Right atrium auricular region (tissue), 2 donors: Measurements from ENCODE around the gene B4GALT4. TPM values are rescaled to one million over a fixed set of nuclear protein-coding genes. Genes with fewer than 3 reads are reported as not detected.

ENCODE experiments used
- DNase-seq: peaks from one replicate; pipeline ENCODE4 v3.0.0-alpha.2; 2019; ENCODE audit warnings: low spot score
- H3K27ac ChIP-seq, 2 donors: fragments of 200-600 bp; sonication (generic); 1 replicate in 1 of 2; 2 replicates in 1 of 2; pipeline ENCODE4 v1.5.1; 2016 to 2019
- H3K27me3 ChIP-seq, 2 donors: fragments of 200-600 bp; sonication (generic); one replicate each; pipeline versions ENCODE4 v1.5.1 to v1.6.0; 2017 to 2019
- H3K36me3 ChIP-seq: fragments of 200-600 bp; sonication (generic); one replicate; pipeline ENCODE4 v1.5.1; 2016
- H3K4me1 ChIP-seq, 2 donors: fragments of 200-600 bp; sonication (generic); one replicate each; pipeline versions ENCODE4 v1.5.1 to v1.6.0; 2017 to 2019
- H3K4me3 ChIP-seq, 2 donors: fragments of 200-600 bp; sonication (generic); 1 replicate in 1 of 2; 2 replicates in 1 of 2; pipeline ENCODE4 v1.5.1; 2017 to 2019; ENCODE audit warnings: mild to moderate bottlenecking in 1 of 2, moderate library complexity in 1 of 2
- H3K9me3 ChIP-seq, 2 donors: fragments of 200-600 bp; sonication (generic); one replicate each; pipeline ENCODE4 v1.5.1; 2019
- total RNA-seq, 2 donors: library from RNA; depleted of rRNA; stranded (reverse); fragments of >200 nt; gene quantifications; one replicate each; pipeline ENCODE4 v1.1.0, GENCODE V29; 2016
- TF ChIP-seq, protein P1 (sequence below), 2 donors: fragments of 200-600 bp; sonication (generic); IDR thresholded peaks; one replicate each; pipeline ENCODE4 v1.5.1; 2019; ENCODE audit warnings: antibody characterized with exemption in 2 of 2

The B4GALT4 gene
- total RNA-seq, 2 donors from 2014 or later: 15.6 to 16.4 TPM

DNA sequence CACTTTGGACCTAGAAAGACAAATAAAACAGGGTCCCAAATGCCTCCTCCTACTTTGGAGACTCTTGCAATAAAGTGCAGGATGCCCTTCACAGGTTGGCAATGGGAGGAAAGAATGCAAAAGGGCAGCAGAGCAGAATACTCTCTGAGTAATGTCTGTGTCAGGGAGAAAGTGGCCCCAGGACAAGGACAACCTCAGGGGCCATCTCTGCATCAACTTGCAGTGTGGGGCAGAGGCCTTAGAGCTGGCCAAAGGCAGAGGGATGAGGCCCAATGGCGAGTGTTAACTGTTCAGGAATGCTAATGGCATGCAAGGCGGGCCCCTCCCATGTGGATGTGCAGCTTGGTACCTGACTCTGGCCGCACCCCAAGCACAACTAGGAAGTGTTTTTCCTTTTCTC lies 58.9 kb downstream of the B4GALT4 start:
- no peak overlapping the region for H3K27ac ChIP-seq
- no peaks in the 10 kb centered on the region for H3K9me3 ChIP-seq
- H3K36me3 ChIP-seq: no peaks in the 10 kb centered on the region
- no peak overlapping the region for H3K4me3 ChIP-seq
- no peaks in the 10 kb centered on the region for H3K4me1 ChIP-seq
- TF ChIP-seq, protein P1, sequence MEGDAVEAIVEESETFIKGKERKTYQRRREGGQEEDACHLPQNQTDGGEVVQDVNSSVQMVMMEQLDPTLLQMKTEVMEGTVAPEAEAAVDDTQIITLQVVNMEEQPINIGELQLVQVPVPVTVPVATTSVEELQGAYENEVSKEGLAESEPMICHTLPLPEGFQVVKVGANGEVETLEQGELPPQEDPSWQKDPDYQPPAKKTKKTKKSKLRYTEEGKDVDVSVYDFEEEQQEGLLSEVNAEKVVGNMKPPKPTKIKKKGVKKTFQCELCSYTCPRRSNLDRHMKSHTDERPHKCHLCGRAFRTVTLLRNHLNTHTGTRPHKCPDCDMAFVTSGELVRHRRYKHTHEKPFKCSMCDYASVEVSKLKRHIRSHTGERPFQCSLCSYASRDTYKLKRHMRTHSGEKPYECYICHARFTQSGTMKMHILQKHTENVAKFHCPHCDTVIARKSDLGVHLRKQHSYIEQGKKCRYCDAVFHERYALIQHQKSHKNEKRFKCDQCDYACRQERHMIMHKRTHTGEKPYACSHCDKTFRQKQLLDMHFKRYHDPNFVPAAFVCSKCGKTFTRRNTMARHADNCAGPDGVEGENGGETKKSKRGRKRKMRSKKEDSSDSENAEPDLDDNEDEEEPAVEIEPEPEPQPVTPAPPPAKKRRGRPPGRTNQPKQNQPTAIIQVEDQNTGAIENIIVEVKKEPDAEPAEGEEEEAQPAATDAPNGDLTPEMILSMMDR (IDR thresholded peaks at IDR 0.05): no peak
- no peak for DNase-seq
- no peaks in the 10 kb centered on the region for H3K27me3 ChIP-seq

DNA sequence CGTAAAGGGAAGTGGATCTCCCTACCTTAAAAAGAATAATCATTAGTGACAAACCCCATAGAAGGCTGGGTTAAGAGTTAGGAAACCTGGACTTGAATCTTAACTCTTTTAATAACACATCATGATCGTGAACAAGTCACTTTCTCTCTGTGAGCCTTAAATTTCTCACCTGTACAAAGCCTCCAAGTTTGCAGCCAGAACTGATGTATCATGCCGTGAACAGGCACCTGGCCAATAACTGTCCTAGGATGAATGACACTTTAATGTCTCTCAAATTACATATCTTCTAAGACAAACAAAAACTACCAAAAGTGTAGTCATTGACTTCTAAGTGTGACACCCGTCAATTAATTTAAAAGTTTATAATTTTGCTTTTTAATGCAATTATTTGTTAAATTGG lies 63.4 kb downstream of the B4GALT4 start:
- H3K4me3 ChIP-seq: no peak overlapping the region
- no peaks in the 10 kb centered on the region for H3K4me1 ChIP-seq
- DNase-seq: no peak
- TF ChIP-seq, protein P1 (IDR thresholded peaks at IDR 0.05): no peak
- no peaks in the 10 kb centered on the region for H3K36me3 ChIP-seq
- H3K27ac ChIP-seq: no peak overlapping the region
- H3K27me3 ChIP-seq: no peaks in the 10 kb centered on the region
- H3K9me3 ChIP-seq: no peaks in the 10 kb centered on the region

DNA sequence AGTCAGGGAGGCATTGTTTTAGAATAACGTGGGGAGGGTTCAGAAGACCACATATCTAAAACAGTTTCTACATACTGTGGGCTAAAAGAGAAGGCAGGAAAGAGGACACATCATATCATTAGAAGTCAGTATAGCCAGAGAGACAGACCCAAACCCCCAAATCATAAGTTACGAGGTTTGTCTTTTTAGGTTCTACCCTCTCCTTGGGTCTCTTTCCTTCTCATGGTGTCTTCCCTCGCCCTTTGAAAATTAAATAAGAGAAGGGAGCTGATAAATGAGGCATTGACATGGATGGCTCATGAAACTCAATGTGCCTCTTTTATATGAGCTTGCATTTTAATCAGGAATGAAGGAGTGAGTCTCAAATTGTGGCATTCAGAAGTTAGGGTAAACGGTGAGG lies 63.9 kb downstream of the B4GALT4 start:
- Histone ChIP-seq H3K27ac (no peak overlapping the region), H3K36me3 (no peaks in the 10 kb centered on the region), H3K4me1 (no peaks in the 10 kb centered on the region), H3K4me3 (no peak overlapping the region), H3K9me3 (no peaks in the 10 kb centered on the region), H3K27me3 (no peaks in the 10 kb centered on the region)
- TF ChIP-seq, protein P1 (IDR thresholded peaks at IDR 0.05): no peak
- no peak for DNase-seq

DNA sequence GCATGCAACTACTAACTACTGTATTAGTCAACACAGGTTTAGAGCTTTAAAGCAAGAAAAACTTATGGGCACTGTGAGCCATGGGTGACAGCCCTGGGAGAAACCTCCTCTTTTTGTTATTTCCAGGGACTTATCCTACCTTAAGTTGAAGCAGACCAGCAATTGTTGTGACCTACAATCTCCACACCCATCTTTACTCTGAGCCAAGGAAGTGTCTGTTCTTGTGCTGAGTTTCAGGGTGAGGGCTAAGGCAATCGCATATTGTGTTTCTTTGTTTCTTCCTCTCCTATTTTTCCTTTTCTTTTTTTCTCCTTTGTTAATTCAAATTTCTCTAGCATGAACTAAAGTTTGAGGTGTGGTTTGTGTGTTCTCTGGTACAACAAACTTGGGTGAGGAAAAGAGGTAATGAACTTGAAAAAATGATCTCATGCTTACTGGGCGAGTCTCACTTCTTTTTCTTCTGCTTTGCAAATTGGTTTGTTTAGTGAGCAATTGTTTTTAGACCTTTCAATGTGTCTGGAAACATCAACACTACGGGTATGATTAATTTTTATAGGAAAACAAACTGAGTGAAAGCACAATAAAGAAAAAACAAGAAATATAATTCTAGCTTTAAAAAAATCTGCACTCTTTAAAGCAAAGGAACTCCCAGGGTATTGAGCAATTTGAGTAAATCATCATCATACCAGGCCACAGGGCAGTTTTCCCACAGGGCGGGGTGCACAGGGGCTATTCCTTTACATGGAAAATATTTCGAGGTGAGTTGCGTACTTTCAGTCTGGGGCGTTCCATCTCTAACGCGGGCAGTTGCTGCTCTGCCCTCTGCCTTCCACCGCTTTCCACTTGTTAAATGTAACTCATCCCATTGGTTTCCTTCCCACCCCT lies 64.6 kb downstream of the B4GALT4 start:
- no peaks in the 10 kb centered on the region for H3K9me3 ChIP-seq
- TF ChIP-seq, protein P1 (IDR thresholded peaks at IDR 0.05): no peak
- no peak for DNase-seq
- H3K4me1 ChIP-seq: no peaks in the 10 kb centered on the region
- no peaks in the 10 kb centered on the region for H3K27me3 ChIP-seq
- no peaks in the 10 kb centered on the region for H3K36me3 ChIP-seq
- no peak overlapping the region for H3K4me3 ChIP-seq
- no peak overlapping the region for H3K27ac ChIP-seq

DNA sequence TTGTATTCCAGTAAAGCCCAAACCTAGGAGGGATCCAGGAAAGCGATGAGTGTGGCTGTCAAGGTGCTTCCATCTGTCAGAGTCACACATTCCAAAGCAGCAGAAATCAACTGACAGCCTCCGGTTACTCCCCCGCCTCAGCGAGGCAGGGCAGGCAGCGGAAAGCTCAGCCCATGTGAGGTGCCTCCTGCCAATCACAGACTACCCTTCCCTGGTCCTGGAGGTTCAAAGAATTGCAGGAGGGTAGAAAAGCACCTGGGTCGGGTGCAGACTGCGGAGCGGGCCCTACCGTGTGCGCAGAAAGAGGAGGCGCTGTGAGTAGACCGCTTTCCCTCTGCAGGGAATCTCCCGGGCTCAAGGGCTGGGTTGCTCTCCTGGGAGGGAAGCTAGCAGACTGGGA lies 67.4 kb downstream of the B4GALT4 start, which contains the start of gene UPK1B:
Gene UPK1B (plus strand): TSS at position 274 of the 400 bp plus-strand sequence. CDS start 13,144 bp downstream, outside the sequence.
- TF ChIP-seq, protein P1 (IDR thresholded peaks at IDR 0.05): no peak
- Histone ChIP-seq H3K27me3 (no peaks in the 10 kb centered on the region), H3K9me3 (no peaks in the 10 kb centered on the region), H3K36me3 (no peaks in the 10 kb centered on the region), H3K4me3 (no peak within 1 kb of the TSS), H3K4me1 (no peaks in the 10 kb centered on the region), H3K27ac (no peak within 1 kb of the TSS)
- DNase-seq: no peak
